GM12878 (cell line): Measurements from ENCODE around the gene PI3. TPM values are rescaled to one million over a fixed set of nuclear protein-coding genes. Genes with fewer than 3 reads are reported as not detected.

ENCODE experiments used
- ATAC-seq: fragments of 200-7000 bp; cut with Tn5 transposase; 3 replicates; pipeline ENCODE4 v1.9.1; 2020; ENCODE audit warnings: mild to moderate bottlenecking, moderate library complexity
- BruUV-seq: library from RNA; stranded (reverse); fragments of 400-500 nt; replicated peaks from 2 replicates; lab custom pipeline; 2021; lab: Mats Ljungman, UMichigan
- CTCF ChIA-PET: fragments of 300-600 bp; sonication (Branson Sonifier 250); formaldehyde crosslinking; extraction: SDS; loops from one replicate; lab custom pipeline; 2021; ENCODE audit warnings: inconsistent platforms; lab: Yijun Ruan, JAX
- POLR2A ChIA-PET: fragments of 350-600 bp; formaldehyde crosslinking; extraction: SDS; loops from one replicate; lab custom pipeline; 2021; ENCODE audit warnings: inconsistent platforms; lab: Charles Lee
- RAD21 ChIA-PET: fragments of 300-600 bp; sonication (Branson Sonifier 250); formaldehyde crosslinking; loops from one replicate; lab custom pipeline; 2023; ENCODE audit warnings: antibody characterized with exemption; ENCODE audit not compliant: unreplicated experiment; lab: Charles Lee
- SMC1A ChIA-PET: fragments of 300-600 bp; sonication (Branson Sonifier 250); formaldehyde crosslinking; loops from one replicate; lab custom pipeline; 2023; ENCODE audit not compliant: unreplicated experiment, uncharacterized antibody; lab: Charles Lee
- DNase-seq: peaks from one replicate; pipeline ENCODE4 v3.0.0-alpha.2; 2011; ENCODE audit warnings: low read depth, low spot score
- FAIRE-seq: peaks from 3 replicates; lab custom pipeline; 2011; peaks lifted over from hg19 to GRCh38; lab: Jason Lieb, UNC
- H2AFZ ChIP-seq: 2 replicates; pipeline ENCODE4 v1.6.0; 2011; ENCODE audit warnings: low read depth, low read length, control low read depth; ENCODE audit not compliant: control insufficient read depth
- H3K27ac ChIP-seq: 2 replicates; pipeline ENCODE4 v1.5.1; 2011; ENCODE audit warnings: control low read depth; ENCODE audit not compliant: control insufficient read depth, insufficient read depth
- H3K27me3 ChIP-seq, 2 experiments: replicated peaks in 1 of 2; 2 replicates each; pipeline versions ENCODE4 v1.6.0 to v1.6.1; 2011; ENCODE audit warnings: low read length in 1 of 2; ENCODE audit not compliant: control insufficient read depth in 2 of 2, insufficient read depth in 2 of 2
- H3K36me3 ChIP-seq, 2 experiments: 2 replicates each; pipeline ENCODE4 v1.5.1; 2011; ENCODE audit warnings: low read length in 1 of 2; ENCODE audit not compliant: control insufficient read depth in 2 of 2, insufficient read depth in 2 of 2
- H3K4me1 ChIP-seq: 2 replicates; pipeline ENCODE4 v1.6.1; 2011; ENCODE audit warnings: mild to moderate bottlenecking, low read length, moderate library complexity, mixed read lengths; ENCODE audit not compliant: control insufficient read depth, insufficient read depth
- H3K4me2 ChIP-seq: 2 replicates; pipeline ENCODE4 v1.6.0; 2011; ENCODE audit warnings: control low read depth; ENCODE audit not compliant: control insufficient read depth, insufficient read depth
- H3K4me3 ChIP-seq: fragments of 200-600 bp; sonication (generic); 2 replicates; pipeline ENCODE4 v1.5.1; 2016
- H3K79me2 ChIP-seq: 2 replicates; pipeline ENCODE4 v1.6.0; 2011; ENCODE audit warnings: low read length; ENCODE audit not compliant: control insufficient read depth, insufficient read depth
- H3K9ac ChIP-seq: 2 replicates; pipeline ENCODE4 v1.8.0; 2011; ENCODE audit warnings: low read length, control low read depth, mixed read lengths; ENCODE audit not compliant: control insufficient read depth, insufficient read depth
- H3K9me3 ChIP-seq: replicated peaks from 3 replicates; pipeline ENCODE4 v1.5.1; 2011; ENCODE audit warnings: mild to moderate bottlenecking, low read length; ENCODE audit not compliant: control insufficient read depth, insufficient read depth
- H4K20me1 ChIP-seq: 2 replicates; pipeline ENCODE4 v1.6.0; 2011; ENCODE audit not compliant: control insufficient read depth, insufficient read depth
- BACH1 ChIP-seq: fragments of 450-650 bp; IDR thresholded peaks from 2 replicates; pipeline ENCODE4 v1.6.1; 2017; ENCODE audit warnings: mild to moderate bottlenecking, borderline replicate concordance
- CBFB ChIP-seq: IDR thresholded peaks from 2 replicates; pipeline ENCODE4 v1.6.1; 2016; ENCODE audit warnings: antibody characterized with exemption, low read depth
- CEBPB ChIP-seq, 2 experiments: fragments of 150-350 bp in 1 of 2; IDR thresholded peaks; 2 replicates each; pipeline ENCODE4 v1.6.1; 2012 to 2014; ENCODE audit warnings: low read depth in 2 of 2, low read length in 2 of 2, borderline replicate concordance in 1 of 2, inconsistent platforms in 1 of 2
- CHD1 ChIP-seq: IDR thresholded peaks from 2 replicates; pipeline ENCODE4 v1.6.1; 2012; ENCODE audit warnings: low read depth, low read length, improper control_type of control experiment
- E4F1 ChIP-seq: fragments of 450-650 bp; IDR thresholded peaks from 2 replicates; pipeline ENCODE4 v1.6.1; 2018; ENCODE audit warnings: borderline replicate concordance, mild to moderate bottlenecking; ENCODE audit not compliant: partially characterized antibody
- EP300 ChIP-seq, 2 experiments: fragments of 150-350 bp in 1 of 2; IDR thresholded peaks; 2 replicates each; pipeline ENCODE4 v1.6.1; 2011 to 2012; ENCODE audit warnings: low read depth in 2 of 2, low read length in 2 of 2, borderline replicate concordance in 1 of 2, improper control_type of control experiment in 1 of 2, inconsistent platforms in 1 of 2; ENCODE audit not compliant: control insufficient read depth in 1 of 2
- ETV6 ChIP-seq, 2 experiments: fragments of 450-650 bp in 1 of 2; IDR thresholded peaks in 1 of 2; conservative IDR thresholded peaks in 1 of 2; 2 replicates each; pipeline ENCODE4 v1.6.1; 2014; ENCODE audit warnings: antibody characterized with exemption in 1 of 2, borderline replicate concordance in 1 of 2, low read depth in 1 of 2, mild to moderate bottlenecking in 1 of 2, moderate library complexity in 1 of 2
- IKZF1 ChIP-seq: fragments of 450-650 bp; conservative IDR thresholded peaks from 2 replicates; pipeline ENCODE4 v1.6.1; 2017; ENCODE audit warnings: antibody characterized with exemption, mild to moderate bottlenecking
- KDM1A ChIP-seq: fragments of 200-600 bp; sonication (generic); IDR thresholded peaks from 2 replicates; pipeline ENCODE4 v1.6.1; 2016; ENCODE audit warnings: borderline replicate concordance
- NR2C2 ChIP-seq: IDR thresholded peaks from 2 replicates; pipeline ENCODE4 v1.6.1; 2011; ENCODE audit warnings: borderline replicate concordance, low read depth; ENCODE audit not compliant: control insufficient read depth, insufficient read length
- PAX5 ChIP-seq: IDR thresholded peaks from 2 replicates; pipeline ENCODE4 v1.6.1; 2011; ENCODE audit warnings: low read depth, low read length, borderline replicate concordance
- RFX5 ChIP-seq: IDR thresholded peaks from 2 replicates; pipeline ENCODE4 v1.6.1; 2011; ENCODE audit warnings: low read depth, low read length, improper control_type of control experiment
- TCF3 ChIP-seq: IDR thresholded peaks from 2 replicates; pipeline ENCODE4 v1.6.1; 2012; ENCODE audit warnings: low read depth, mild to moderate bottlenecking, low read length, borderline replicate concordance; ENCODE audit not compliant: insufficient read depth
- WGBS: methylation state at CpG from one replicate; pipeline ENCODE4 v1.1.6; 2016; ENCODE audit warnings: low lambda C conversion rate; ENCODE audit not compliant: insufficient replicate concordance, insufficient coverage; ENCODE audit errors: missing lambda C conversion rate; 5-methylcytosine and 5-hydroxymethylcytosine counted together
- in situ Hi-C: fragments of 300-500 bp; cut with MboI; formaldehyde crosslinking; loops from 9 replicates; pipeline ENCODE4 v1.14.3; 2018; ENCODE audit warnings: mixed read lengths
- intact Hi-C: fragments of 100-400 bp; cut with micrococcal nuclease; formaldehyde crosslinking; loops from one replicate; pipeline ENCODE4 v1.14.2; 2022; ENCODE audit not compliant: unreplicated experiment
- polyA plus RNA-seq, 11 experiments: library from polyadenylated mRNA; depleted of rRNA in 4 of 11; unstranded in 6 of 11; stranded (reverse) in 5 of 11; fragments of >200 nt; fragmentation: Nextera tagmentation in 4 of 11; fragmentation: Illumina TruSeq in 1 of 11; extraction: Ambion mirVana in 4 of 11; extraction: Trizol in 1 of 11; gene quantifications; 1 replicate in 1 of 11; 2 replicates in 10 of 11; pipeline versions ENCODE4 v1.2.1 to v1.2.3, GENCODE V29; 2011 to 2016; ENCODE audit warnings: inconsistent platforms in 2 of 11, missing spikeins in 2 of 11, low read depth in 1 of 11
- total RNA-seq, 4 experiments: library from RNA; depleted of rRNA in 3 of 4; stranded (reverse); fragments of >200 nt in 3 of 4; fragmentation: Illumina TruSeq in 1 of 4; extraction: Trizol in 1 of 4; gene quantifications; 2 replicates each; pipeline versions ENCODE4 v1.2.1 to v1.2.3, GENCODE V29; 2013 to 2021
- TF ChIP-seq, protein P1 (sequence below): fragments of 450-650 bp; IDR thresholded peaks from 2 replicates; pipeline ENCODE4 v1.6.1; 2018; ENCODE audit warnings: mild to moderate bottlenecking, low read depth, moderate library complexity; ENCODE audit not compliant: partially characterized antibody
- TF ChIP-seq, protein P2 (sequence below): fragments of 450-650 bp; IDR thresholded peaks from 2 replicates; pipeline ENCODE4 v1.6.1; 2017; ENCODE audit warnings: mild to moderate bottlenecking, moderate library complexity

PI3 gene
- total and polyA plus RNA-seq, 10 of the 15 experiments (the other 5 are each of a cell fraction or from before 2014, with no cell fraction given) = not detected

DNA sequence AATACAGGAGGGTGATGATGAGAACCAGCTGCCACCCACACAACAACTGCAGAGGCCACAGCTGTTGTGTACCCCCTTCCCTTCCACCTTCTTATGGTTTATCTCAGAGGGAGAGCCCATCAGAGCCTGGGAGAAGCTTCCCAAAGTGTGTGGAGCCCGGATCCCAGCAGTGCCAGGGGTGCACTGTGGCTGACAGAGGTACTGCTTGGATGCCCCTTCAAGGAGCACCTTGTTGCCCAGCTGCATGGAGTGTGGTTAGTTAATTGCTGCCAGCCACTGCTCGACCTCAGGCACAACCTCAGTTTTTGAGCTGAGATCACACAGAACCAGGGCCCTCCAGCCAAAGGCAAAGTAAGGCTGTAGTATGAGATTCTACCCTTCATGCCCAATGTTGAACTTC is 13.0 kb downstream of the PI3 start:
- ChIA-PET POLR2A (no interaction called here), CTCF (interaction anchor here (1.2 kb wide), 1 partner anchor 21 kb away, joined by 3 read pairs; no protein-coding TSS in a partner anchor), RAD21 (no interaction called here), SMC1A (interaction anchor here (0.7 kb wide), 1 partner anchor 11 kb away, joined by 3 read pairs; no protein-coding TSS in a partner anchor)
- Histone ChIP-seq H4K20me1 (no peaks in the 10 kb centered on the region), H3K36me3 (no peaks in the 10 kb centered on the region), H3K27me3 (no peaks in the 10 kb centered on the region), H3K9me3 (no peaks in the 10 kb centered on the region), H3K4me1 (no peaks in the 10 kb centered on the region), H2AFZ (no peak overlapping the region), H3K4me2 (no peak overlapping the region), H3K27ac (no peak overlapping the region), H3K9ac (no peak overlapping the region), H3K79me2 (no peaks in the 10 kb centered on the region), H3K4me3 (no peak overlapping the region)
- no peak for ATAC-seq
- intact Hi-C loops (no loop called here), in situ Hi-C loops (no loop called here)
- DNase-seq = no peak
- 0% methylated on average over 2 of the region's 2 CpGs for WGBS
- BruUV-seq = no TSS peak
- FAIRE-seq = no peak
- TF ChIP-seq, protein P1, sequence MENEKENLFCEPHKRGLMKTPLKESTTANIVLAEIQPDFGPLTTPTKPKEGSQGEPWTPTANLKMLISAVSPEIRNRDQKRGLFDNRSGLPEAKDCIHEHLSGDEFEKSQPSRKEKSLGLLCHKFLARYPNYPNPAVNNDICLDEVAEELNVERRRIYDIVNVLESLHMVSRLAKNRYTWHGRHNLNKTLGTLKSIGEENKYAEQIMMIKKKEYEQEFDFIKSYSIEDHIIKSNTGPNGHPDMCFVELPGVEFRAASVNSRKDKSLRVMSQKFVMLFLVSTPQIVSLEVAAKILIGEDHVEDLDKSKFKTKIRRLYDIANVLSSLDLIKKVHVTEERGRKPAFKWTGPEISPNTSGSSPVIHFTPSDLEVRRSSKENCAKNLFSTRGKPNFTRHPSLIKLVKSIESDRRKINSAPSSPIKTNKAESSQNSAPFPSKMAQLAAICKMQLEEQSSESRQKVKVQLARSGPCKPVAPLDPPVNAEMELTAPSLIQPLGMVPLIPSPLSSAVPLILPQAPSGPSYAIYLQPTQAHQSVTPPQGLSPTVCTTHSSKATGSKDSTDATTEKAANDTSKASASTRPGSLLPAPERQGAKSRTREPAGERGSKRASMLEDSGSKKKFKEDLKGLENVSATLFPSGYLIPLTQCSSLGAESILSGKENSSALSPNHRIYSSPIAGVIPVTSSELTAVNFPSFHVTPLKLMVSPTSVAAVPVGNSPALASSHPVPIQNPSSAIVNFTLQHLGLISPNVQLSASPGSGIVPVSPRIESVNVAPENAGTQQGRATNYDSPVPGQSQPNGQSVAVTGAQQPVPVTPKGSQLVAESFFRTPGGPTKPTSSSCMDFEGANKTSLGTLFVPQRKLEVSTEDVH = no peak
- TF ChIP-seq CBFB = no peak
- TF ChIP-seq EP300 (IDR thresholded peaks at IDR 0.05; ENCODE audit: borderline replicate concordance in 1 of 2, control insufficient read depth in 1 of 2, low read depth in 2 of 2, low read length in 2 of 2) = no peak
- TF ChIP-seq BACH1 = no peak
- TF ChIP-seq PAX5 = no peak
- TF ChIP-seq TCF3 = no peak
- no peak for TF ChIP-seq E4F1
- TF ChIP-seq CHD1 = no peak
- TF ChIP-seq RFX5 = no peak
- no peak for TF ChIP-seq IKZF1
- no peak for TF ChIP-seq KDM1A
- TF ChIP-seq, protein P2, sequence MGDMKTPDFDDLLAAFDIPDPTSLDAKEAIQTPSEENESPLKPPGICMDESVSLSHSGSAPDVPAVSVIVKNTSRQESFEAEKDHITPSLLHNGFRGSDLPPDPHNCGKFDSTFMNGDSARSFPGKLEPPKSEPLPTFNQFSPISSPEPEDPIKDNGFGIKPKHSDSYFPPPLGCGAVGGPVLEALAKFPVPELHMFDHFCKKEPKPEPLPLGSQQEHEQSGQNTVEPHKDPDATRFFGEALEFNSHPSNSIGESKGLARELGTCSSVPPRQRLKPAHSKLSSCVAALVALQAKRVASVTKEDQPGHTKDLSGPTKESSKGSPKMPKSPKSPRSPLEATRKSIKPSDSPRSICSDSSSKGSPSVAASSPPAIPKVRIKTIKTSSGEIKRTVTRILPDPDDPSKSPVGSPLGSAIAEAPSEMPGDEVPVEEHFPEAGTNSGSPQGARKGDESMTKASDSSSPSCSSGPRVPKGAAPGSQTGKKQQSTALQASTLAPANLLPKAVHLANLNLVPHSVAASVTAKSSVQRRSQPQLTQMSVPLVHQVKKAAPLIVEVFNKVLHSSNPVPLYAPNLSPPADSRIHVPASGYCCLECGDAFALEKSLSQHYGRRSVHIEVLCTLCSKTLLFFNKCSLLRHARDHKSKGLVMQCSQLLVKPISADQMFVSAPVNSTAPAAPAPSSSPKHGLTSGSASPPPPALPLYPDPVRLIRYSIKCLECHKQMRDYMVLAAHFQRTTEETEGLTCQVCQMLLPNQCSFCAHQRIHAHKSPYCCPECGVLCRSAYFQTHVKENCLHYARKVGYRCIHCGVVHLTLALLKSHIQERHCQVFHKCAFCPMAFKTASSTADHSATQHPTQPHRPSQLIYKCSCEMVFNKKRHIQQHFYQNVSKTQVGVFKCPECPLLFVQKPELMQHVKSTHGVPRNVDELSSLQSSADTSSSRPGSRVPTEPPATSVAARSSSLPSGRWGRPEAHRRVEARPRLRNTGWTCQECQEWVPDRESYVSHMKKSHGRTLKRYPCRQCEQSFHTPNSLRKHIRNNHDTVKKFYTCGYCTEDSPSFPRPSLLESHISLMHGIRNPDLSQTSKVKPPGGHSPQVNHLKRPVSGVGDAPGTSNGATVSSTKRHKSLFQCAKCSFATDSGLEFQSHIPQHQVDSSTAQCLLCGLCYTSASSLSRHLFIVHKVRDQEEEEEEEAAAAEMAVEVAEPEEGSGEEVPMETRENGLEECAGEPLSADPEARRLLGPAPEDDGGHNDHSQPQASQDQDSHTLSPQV = no peak
- TF ChIP-seq CEBPB (IDR thresholded peaks at IDR 0.05; ENCODE audit: borderline replicate concordance in 1 of 2, low read depth in 2 of 2, low read length in 2 of 2) = no peak
- no peak for TF ChIP-seq ETV6 (conservative IDR thresholded peaks at IDR 0.05 in 1 of 2, IDR thresholded peaks at IDR 0.05 in 1 of 2; ENCODE audit: borderline replicate concordance in 1 of 2, low read depth in 1 of 2)
- TF ChIP-seq NR2C2 = no peak
